HL-60 (cell line): Measurements from ENCODE around the gene DIAPH3.
A peak's percentile ranks its signal among the peaks of the same experiment; 100 is the strongest.

ENCODE experiments used
- DNase-seq, 2 experiments: peaks; one replicate each; pipeline ENCODE4 v3.0.0-alpha.2; 2010 to 2020; ENCODE audit warnings: low read depth in 1 of 2, low spot score in 1 of 2
- H3K27ac ChIP-seq: fragments of 250-450 bp; sonication (Bioruptor Pico); replicated peaks from 2 replicates; pipeline ENCODE4 v1.5.1; 2020; ENCODE audit warnings: mild to moderate bottlenecking, moderate library complexity
- H3K27me3 ChIP-seq: fragments of 250-450 bp; sonication (Bioruptor Pico); 2 replicates; pipeline ENCODE4 v1.5.1; 2021; ENCODE audit warnings: mild to moderate bottlenecking, moderate library complexity; ENCODE audit not compliant: insufficient read depth, poor library complexity, severe bottlenecking
- H3K4me3 ChIP-seq: replicated peaks from 2 replicates; pipeline ENCODE4 v1.5.1; 2011; ENCODE audit warnings: mild to moderate bottlenecking, control low read depth, low read length; ENCODE audit not compliant: insufficient read depth
- GABPA ChIP-seq: IDR thresholded peaks from 2 replicates; pipeline ENCODE4 v1.6.1; 2012; ENCODE audit warnings: low read depth
- POLR2AphosphoS5 ChIP-seq: IDR thresholded peaks from 2 replicates; pipeline ENCODE4 v1.6.1; 2012; ENCODE audit warnings: low read depth
- SPI1 ChIP-seq: IDR thresholded peaks from 2 replicates; pipeline ENCODE4 v1.6.1; 2012; ENCODE audit warnings: low read depth, mild to moderate bottlenecking, borderline replicate concordance
- TF ChIP-seq, protein P1 (sequence below): IDR thresholded peaks from one replicate; pipeline ENCODE4 v1.5.1; 2011; ENCODE audit warnings: low read length, control low read depth, inconsistent platforms; ENCODE audit not compliant: insufficient read depth
- TF ChIP-seq, protein P2 (sequence below): IDR thresholded peaks from 2 replicates; pipeline ENCODE4 v1.6.1; 2012; ENCODE audit warnings: low read depth; ENCODE audit not compliant: insufficient replicate concordance

The DIAPH3 gene

DNA sequence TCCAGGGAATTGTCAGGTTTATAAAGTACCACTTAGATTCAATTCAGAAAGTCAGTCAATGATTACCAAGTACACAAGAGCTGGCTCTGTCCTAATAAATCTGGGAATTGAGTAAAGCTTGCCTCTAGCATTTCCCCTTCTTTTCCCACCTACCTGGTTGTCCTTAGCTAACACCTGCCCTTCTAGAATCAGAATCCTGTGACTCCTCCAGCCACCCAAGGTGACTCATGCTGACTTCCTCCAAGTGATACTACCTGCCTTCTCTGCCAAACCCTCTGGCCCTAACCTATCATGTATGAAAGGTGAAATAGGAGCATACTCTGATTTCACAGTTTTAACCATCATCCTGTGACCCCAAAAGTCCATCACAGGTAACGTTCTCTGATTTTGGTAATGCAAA, 151.2 kb downstream of the DIAPH3 start:
- no peak for DNase-seq
- H3K27me3 ChIP-seq = no peaks in the 10 kb centered on the region
- H3K27ac ChIP-seq = no peak overlapping the region
- H3K4me3 ChIP-seq = no peak overlapping the region
- TF ChIP-seq POLR2AphosphoS5 = no peak
- TF ChIP-seq GABPA = no peak
- TF ChIP-seq, protein P1, sequence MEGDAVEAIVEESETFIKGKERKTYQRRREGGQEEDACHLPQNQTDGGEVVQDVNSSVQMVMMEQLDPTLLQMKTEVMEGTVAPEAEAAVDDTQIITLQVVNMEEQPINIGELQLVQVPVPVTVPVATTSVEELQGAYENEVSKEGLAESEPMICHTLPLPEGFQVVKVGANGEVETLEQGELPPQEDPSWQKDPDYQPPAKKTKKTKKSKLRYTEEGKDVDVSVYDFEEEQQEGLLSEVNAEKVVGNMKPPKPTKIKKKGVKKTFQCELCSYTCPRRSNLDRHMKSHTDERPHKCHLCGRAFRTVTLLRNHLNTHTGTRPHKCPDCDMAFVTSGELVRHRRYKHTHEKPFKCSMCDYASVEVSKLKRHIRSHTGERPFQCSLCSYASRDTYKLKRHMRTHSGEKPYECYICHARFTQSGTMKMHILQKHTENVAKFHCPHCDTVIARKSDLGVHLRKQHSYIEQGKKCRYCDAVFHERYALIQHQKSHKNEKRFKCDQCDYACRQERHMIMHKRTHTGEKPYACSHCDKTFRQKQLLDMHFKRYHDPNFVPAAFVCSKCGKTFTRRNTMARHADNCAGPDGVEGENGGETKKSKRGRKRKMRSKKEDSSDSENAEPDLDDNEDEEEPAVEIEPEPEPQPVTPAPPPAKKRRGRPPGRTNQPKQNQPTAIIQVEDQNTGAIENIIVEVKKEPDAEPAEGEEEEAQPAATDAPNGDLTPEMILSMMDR = no peak
- no peak for TF ChIP-seq SPI1
- TF ChIP-seq, protein P2, sequence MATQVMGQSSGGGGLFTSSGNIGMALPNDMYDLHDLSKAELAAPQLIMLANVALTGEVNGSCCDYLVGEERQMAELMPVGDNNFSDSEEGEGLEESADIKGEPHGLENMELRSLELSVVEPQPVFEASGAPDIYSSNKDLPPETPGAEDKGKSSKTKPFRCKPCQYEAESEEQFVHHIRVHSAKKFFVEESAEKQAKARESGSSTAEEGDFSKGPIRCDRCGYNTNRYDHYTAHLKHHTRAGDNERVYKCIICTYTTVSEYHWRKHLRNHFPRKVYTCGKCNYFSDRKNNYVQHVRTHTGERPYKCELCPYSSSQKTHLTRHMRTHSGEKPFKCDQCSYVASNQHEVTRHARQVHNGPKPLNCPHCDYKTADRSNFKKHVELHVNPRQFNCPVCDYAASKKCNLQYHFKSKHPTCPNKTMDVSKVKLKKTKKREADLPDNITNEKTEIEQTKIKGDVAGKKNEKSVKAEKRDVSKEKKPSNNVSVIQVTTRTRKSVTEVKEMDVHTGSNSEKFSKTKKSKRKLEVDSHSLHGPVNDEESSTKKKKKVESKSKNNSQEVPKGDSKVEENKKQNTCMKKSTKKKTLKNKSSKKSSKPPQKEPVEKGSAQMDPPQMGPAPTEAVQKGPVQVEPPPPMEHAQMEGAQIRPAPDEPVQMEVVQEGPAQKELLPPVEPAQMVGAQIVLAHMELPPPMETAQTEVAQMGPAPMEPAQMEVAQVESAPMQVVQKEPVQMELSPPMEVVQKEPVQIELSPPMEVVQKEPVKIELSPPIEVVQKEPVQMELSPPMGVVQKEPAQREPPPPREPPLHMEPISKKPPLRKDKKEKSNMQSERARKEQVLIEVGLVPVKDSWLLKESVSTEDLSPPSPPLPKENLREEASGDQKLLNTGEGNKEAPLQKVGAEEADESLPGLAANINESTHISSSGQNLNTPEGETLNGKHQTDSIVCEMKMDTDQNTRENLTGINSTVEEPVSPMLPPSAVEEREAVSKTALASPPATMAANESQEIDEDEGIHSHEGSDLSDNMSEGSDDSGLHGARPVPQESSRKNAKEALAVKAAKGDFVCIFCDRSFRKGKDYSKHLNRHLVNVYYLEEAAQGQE = no peak

DNA sequence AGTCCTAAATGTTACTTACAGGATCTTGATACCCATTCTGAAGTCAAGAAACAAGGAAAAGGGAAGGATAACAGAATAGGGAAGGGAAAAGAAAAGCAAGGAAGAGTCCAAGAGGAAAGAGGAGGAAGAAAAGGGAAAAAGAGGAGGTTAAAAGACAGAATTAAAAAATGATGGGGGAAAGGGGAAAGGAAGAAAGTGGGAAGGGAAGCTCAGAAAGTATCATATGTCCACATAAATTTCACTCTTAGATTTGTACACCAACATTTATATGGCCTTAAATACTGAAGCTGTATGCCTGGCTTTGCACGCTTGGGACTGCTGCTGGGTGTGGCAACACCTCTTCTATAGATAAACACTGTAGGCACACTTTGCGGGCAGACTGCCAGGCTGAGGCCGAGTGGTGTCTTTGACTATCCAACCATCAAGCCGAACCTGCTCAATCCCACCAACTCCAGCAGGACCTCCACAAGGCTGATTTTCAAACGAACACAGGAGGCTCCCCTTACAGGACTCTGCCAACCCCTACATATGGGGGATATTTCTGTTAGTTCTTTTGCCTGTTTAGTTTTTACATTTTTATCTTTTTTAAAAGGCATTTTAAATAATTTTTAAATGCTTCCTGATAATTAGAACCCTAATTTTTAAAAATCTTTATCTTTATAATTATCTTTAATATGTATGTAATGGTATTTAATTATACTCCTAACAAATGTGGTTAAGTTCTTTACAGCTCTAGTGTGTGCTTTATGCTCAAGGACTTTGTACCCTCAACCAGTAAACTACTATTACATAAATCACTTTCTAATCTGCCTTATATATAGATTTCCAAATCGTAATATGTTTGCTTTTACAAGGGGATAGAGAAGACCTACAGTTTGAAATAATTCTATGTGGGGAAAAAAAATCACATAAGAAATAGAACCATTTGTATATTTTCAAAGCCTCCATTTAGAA, 154.2 kb downstream of the DIAPH3 start:
- no peak for DNase-seq
- no peak overlapping the region for H3K27ac ChIP-seq
- TF ChIP-seq POLR2AphosphoS5 (no peak), SPI1 (no peak), GABPA (no peak)
- TF ChIP-seq, protein P1 = no peak
- TF ChIP-seq, protein P2 = no peak
- no peaks in the 10 kb centered on the region for H3K27me3 ChIP-seq
- no peak overlapping the region for H3K4me3 ChIP-seq

DNA sequence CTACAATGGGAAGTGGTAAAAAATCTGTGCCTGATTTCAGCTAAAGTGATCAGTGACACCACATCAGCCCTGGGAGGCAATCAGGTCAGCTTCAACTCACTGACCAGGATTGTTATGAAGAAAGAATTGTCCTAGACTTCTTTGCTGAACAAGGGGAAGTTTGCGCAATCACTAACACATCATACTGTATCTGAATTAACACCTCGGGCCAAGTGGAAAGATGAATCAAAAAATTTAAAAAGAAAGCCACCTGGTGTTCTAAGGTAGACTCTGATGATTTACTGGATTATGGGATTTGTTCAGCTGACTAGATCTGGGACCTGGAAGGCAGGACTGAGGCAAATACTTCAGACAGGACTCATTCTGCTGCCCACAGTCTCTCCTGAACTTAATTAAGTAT, 161.8 kb downstream of the DIAPH3 start:
- Histone ChIP-seq H3K27me3 (no peaks in the 10 kb centered on the region), H3K27ac (no peak overlapping the region), H3K4me3 (no peak overlapping the region)
- TF ChIP-seq, protein P1 = no peak
- TF ChIP-seq, protein P2 = no peak
- TF ChIP-seq POLR2AphosphoS5 (no peak), GABPA (no peak), SPI1 (no peak)
- DNase-seq = peak in 1 of 2 experiments; percentile 16
